Measurements from ENCODE around the gene F7.
"Not testable (repeated sequence)": the region's sequence is repeated elsewhere in the genome, so short reads cannot be mapped to it uniquely, and the experiment has no call there.

The F7 gene

DNA sequence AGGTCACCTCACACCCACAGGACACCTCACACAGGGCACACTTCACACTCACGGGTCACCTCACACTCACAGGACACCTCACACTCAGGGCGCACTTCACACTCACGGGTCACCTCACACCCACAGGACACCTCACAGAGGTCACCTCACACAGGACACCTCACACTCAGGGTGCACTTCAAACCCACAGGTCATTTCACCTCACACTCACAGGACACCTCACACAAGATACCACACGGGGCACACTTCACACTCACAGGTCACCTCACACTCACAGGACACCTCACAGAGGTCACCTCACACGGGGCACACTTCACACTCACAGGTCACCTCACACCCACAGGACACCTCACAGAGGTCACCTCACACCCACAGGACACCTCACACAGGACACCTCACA lies 6.2 kb downstream of the F7 start:
- Histone ChIP-seq H3K27me3 (replicated peaks; ENCODE audit: control insufficient read depth, insufficient read depth, low read length, poor library complexity, severe bottlenecking) (peaks cover 10% of the 10 kb centered on the region), H3K4me1 (ENCODE audit: control insufficient read depth, insufficient read depth, low read length, poor library complexity, severe bottlenecking) (peaks cover 12% of the 10 kb centered on the region)
- not testable (repeated sequence) for DNase-seq; H3K36me3 ChIP-seq (ENCODE audit: control insufficient read depth, insufficient read depth, low read length); H3K9me3 ChIP-seq (ENCODE audit: control insufficient read depth, low read length); H3K4me3 ChIP-seq (ENCODE audit: insufficient read depth, low read depth, low read length, poor library complexity, severe bottlenecking); H3K27ac ChIP-seq (ENCODE audit: insufficient read depth, low read length, poor library complexity, severe bottlenecking)

DNA sequence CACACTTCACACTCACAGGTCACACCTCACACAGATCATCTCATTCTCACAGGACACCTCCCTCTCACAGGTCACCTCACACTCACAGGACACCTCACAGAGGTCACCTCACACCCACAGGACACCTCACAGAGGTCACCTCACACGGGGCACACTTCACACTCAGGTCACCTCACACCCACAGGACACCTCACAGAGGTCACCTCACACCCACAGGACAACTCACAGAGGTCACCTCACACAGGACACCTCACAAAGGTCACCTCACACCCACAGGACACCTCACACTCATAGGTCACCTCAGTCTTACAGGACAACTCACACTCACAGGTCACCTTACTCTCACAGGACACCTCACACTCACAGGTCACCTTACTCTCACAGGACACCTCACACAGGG lies 6.9 kb downstream of the F7 start:
- H3K27ac ChIP-seq (ENCODE audit: insufficient read depth, low read length, poor library complexity, severe bottlenecking); H3K4me3 ChIP-seq (ENCODE audit: insufficient read depth, low read depth, low read length, poor library complexity, severe bottlenecking); DNase-seq; H3K9me3 ChIP-seq (ENCODE audit: control insufficient read depth, low read length); H3K36me3 ChIP-seq (ENCODE audit: control insufficient read depth, insufficient read depth, low read length): not testable (repeated sequence)
- Histone ChIP-seq H3K4me1 (ENCODE audit: control insufficient read depth, insufficient read depth, low read length, poor library complexity, severe bottlenecking) (peaks cover 12% of the 10 kb centered on the region), H3K27me3 (replicated peaks; ENCODE audit: control insufficient read depth, insufficient read depth, low read length, poor library complexity, severe bottlenecking) (peaks cover 10% of the 10 kb centered on the region)

DNA sequence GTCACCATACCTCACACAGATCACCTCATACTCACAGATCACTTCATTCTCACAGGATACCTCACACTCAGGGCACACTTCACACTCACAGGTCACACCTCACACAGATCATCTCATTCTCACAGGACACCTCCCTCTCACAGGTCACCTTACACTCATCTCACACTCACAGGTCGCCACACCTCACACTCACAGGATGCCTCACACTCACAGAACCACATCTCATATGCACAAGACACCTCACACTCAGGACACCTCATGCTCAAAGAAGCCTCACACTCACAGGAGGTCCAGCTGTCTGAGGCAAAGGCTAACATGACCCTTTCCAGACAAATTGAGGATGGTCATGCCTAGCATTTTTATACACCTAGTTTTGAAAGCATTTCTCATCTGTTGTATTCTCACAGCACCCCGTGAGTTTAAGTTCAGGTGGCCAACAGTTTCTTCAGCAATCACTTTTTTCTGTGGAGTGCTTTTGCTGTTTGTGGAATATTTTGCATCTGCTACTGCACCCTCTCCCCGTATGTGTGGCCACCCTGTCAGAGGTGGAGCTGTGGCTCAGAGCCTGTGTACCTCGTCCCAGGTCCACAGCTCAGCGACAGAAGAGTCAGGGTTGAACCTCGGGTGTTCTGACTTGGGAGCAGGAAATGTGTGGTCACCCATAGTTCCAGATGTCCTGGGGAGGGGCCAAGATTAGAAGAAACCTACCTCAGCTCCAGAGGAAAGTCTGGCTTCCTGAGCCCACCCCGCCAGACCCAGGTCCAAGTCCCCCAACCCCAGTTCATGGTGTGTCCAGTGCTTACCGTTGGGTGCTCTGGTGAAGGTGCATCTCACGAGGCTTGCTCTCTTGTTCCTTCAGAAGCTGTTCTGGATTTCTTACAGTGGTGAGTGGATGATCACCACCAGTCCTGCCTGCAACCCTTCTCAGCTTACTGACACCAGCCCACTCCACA lies 7.6 kb downstream of the F7 start:
- no peak overlapping the region for H3K4me3 ChIP-seq (ENCODE audit: insufficient read depth, low read depth, low read length, poor library complexity, severe bottlenecking)
- no peak for DNase-seq
- peaks cover 12% of the 10 kb centered on the region for H3K4me1 ChIP-seq (ENCODE audit: control insufficient read depth, insufficient read depth, low read length, poor library complexity, severe bottlenecking)
- H3K27ac ChIP-seq (ENCODE audit: insufficient read depth, low read length, poor library complexity, severe bottlenecking), result no peak overlapping the region
- no peaks in the 10 kb centered on the region for H3K9me3 ChIP-seq (ENCODE audit: control insufficient read depth, low read length)
- peaks cover 10% of the 10 kb centered on the region for H3K27me3 ChIP-seq (replicated peaks; ENCODE audit: control insufficient read depth, insufficient read depth, low read length, poor library complexity, severe bottlenecking)
- H3K36me3 ChIP-seq (ENCODE audit: control insufficient read depth, insufficient read depth, low read length), result no peaks in the 10 kb centered on the region

DNA sequence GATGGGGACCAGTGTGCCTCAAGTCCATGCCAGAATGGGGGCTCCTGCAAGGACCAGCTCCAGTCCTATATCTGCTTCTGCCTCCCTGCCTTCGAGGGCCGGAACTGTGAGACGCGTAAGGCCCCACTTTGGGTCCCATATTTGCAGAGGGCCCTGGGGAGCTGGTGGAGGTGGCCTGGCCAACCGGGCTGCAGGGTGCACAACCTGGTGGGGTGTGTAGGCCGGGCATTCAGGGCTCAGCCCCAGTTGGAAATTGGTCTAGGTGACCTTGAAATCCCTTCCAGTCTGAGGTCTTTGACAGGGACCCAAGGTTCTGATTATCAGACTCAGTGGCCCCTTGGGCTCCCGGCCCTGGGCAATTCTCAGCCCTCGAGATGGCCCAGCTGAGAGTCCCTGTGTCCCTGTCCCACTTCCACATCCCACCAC lies 8.3 kb downstream of the F7 start:
- Histone ChIP-seq H3K9me3 (ENCODE audit: control insufficient read depth, low read length) (no peaks in the 10 kb centered on the region), H3K4me1 (ENCODE audit: control insufficient read depth, insufficient read depth, low read length, poor library complexity, severe bottlenecking) (peaks cover 12% of the 10 kb centered on the region), H3K36me3 (ENCODE audit: control insufficient read depth, insufficient read depth, low read length) (no peaks in the 10 kb centered on the region), H3K4me3 (ENCODE audit: insufficient read depth, low read depth, low read length, poor library complexity, severe bottlenecking) (no peak overlapping the region), H3K27ac (ENCODE audit: insufficient read depth, low read length, poor library complexity, severe bottlenecking) (no peak overlapping the region), H3K27me3 (replicated peaks; ENCODE audit: control insufficient read depth, insufficient read depth, low read length, poor library complexity, severe bottlenecking) (peaks cover 10% of the 10 kb centered on the region)
- no peak for DNase-seq

DNA sequence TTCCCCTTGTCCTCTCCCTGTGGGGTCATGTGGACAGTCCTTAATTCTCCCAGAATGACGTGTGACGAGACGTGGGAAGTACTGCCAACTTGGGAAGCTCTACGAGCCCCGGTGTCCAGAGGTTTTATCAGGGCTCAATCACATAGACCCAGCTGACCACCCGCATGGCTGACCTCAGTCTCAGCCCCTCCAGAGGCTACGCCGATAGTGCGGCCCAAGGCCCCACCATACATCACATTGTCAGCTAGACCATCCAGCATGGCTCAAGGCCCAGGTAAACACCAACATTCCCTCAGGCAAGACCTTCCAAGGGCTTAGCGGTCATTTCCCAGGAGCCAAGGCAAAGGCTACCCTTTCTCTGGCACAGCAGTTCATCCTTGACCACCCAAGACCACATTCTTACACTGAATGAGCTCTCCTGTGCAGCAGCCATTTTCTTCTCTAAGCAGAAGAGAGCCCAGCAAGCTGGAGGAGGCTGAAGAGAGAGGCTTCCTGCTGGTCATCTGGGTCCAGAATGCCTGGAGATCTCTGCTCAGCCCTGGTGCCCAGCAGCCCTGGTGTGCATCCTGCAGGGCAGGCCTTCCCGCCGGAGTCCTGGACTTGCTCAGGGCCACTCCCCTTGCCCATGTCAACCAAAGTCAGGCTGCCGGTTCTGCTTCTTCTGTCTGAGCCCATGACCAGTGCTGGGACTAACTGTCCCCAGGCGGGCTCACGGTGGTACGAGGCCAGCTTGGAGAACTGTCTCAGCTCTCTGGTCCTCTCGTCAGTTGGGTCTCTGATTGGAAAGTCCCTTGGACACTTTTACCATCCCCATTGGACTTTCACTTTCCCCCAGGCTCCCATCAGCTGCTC lies 9.1 kb downstream of the F7 start:
- peaks cover 6% of the 10 kb centered on the region for H3K27me3 ChIP-seq (replicated peaks; ENCODE audit: control insufficient read depth, insufficient read depth, low read length, poor library complexity, severe bottlenecking)
- H3K36me3 ChIP-seq (ENCODE audit: control insufficient read depth, insufficient read depth, low read length), result no peaks in the 10 kb centered on the region
- peaks cover 8% of the 10 kb centered on the region for H3K4me1 ChIP-seq (ENCODE audit: control insufficient read depth, insufficient read depth, low read length, poor library complexity, severe bottlenecking)
- no peak overlapping the region for H3K27ac ChIP-seq (ENCODE audit: insufficient read depth, low read length, poor library complexity, severe bottlenecking)
- DNase-seq, result no peak
- H3K9me3 ChIP-seq (ENCODE audit: control insufficient read depth, low read length), result no peaks in the 10 kb centered on the region
- H3K4me3 ChIP-seq (ENCODE audit: insufficient read depth, low read depth, low read length, poor library complexity, severe bottlenecking), result no peak overlapping the region

DNA sequence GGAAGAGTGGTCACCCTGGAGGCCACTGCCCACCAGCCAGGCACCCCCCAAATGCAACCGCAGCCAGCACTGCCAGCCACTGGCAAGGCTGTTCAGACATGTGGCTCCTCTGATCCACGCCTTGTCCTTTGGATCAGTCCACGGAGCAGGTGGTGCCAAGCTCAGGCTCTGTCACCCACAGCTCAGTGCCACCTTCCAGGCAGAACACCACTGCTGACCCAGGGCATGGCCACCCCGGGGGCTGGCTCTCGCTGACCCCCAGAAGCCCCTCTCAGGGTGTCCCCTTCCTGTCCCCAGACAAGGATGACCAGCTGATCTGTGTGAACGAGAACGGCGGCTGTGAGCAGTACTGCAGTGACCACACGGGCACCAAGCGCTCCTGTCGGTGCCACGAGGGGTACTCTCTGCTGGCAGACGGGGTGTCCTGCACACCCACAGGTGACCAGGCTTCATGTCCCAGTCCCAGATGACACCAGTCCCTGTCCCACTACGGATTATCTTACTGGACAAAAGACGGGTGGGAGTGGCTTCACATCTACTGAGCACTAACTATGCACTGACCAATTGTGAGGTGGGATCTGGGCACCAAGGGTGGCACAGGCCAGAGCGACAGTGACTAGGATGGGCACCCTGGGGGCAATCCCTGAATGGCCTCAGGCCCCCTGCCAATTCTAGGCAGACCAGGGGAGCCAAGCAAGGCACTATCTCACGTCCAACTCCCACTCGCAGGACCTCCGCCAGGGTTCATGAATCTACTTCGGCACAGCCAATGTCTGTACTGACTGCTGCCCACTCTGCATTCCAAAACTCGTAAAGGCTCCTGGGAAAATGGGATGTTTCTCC lies 10.0 kb downstream of the F7 start:
- no peaks in the 10 kb centered on the region for H3K27me3 ChIP-seq (replicated peaks; ENCODE audit: control insufficient read depth, insufficient read depth, low read length, poor library complexity, severe bottlenecking)
- no peaks in the 10 kb centered on the region for H3K36me3 ChIP-seq (ENCODE audit: control insufficient read depth, insufficient read depth, low read length)

DNA sequence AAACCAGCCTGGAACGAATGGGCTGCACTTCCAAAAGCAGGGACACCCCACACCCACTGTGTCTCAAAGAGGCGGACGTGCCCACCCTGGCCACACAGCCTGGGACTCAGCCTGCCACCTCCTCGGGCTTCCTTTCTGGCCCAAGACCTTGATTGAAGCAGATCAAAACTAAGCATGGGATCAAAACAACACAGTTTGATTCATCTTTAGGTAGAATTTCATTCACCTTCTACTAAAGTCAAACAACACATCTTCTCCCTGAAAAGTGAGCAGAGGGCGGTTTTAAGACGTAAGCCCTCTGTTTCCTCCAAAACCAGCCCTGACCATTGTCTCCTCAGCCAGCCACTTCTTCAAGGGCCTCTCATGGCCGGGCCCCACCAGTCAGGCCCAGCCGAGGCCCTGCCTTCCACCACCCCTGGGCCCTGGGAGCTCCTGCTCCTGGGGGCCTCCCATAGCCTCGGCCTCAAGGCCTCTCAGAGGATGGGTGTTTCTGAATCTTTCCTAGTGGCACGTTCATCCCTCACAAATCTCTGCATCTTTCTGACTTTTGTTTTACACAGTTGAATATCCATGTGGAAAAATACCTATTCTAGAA lies 10.7 kb downstream of the F7 start:
- no peaks in the 10 kb centered on the region for H3K27me3 ChIP-seq (replicated peaks; ENCODE audit: control insufficient read depth, insufficient read depth, low read length, poor library complexity, severe bottlenecking)
- no peak for DNase-seq
- no peaks in the 10 kb centered on the region for H3K4me1 ChIP-seq (ENCODE audit: control insufficient read depth, insufficient read depth, low read length, poor library complexity, severe bottlenecking)

More for the DNA sequence above, 10.0 kb downstream of the F7 start:
- Histone ChIP-seq H3K4me1 (ENCODE audit: control insufficient read depth, insufficient read depth, low read length, poor library complexity, severe bottlenecking) (peaks cover 2% of the 10 kb centered on the region), H3K9me3 (ENCODE audit: control insufficient read depth, low read length) (no peaks in the 10 kb centered on the region), H3K27ac (ENCODE audit: insufficient read depth, low read length, poor library complexity, severe bottlenecking) (no peak overlapping the region), H3K4me3 (ENCODE audit: insufficient read depth, low read depth, low read length, poor library complexity, severe bottlenecking) (no peak overlapping the region)
- DNase-seq, result no peak

DNA sequence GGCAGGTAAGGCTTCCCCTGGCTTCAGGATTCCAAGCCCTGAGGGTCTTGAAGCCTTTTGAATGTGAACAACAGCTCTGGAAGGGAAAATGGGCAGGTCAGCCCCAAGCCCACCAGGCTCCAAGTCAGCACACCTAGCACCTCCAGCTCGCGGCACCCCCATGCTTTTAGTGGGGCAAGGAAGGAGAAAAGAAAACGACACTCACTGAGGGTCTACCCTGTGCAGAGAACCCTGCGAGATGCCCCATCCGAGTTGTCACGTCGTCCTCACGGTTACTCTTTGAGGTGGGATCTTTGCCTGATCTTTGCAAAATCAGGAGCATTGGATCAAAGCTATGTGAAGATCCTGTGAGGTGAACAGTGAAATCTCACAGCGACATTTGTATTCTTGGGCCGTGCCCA lies 11.3 kb downstream of the F7 start:
- Histone ChIP-seq H3K9me3 (ENCODE audit: control insufficient read depth, low read length) (no peaks in the 10 kb centered on the region), H3K4me1 (ENCODE audit: control insufficient read depth, insufficient read depth, low read length, poor library complexity, severe bottlenecking) (no peaks in the 10 kb centered on the region), H3K36me3 (ENCODE audit: control insufficient read depth, insufficient read depth, low read length) (no peaks in the 10 kb centered on the region), H3K27me3 (replicated peaks; ENCODE audit: control insufficient read depth, insufficient read depth, low read length, poor library complexity, severe bottlenecking) (no peaks in the 10 kb centered on the region), H3K27ac (ENCODE audit: insufficient read depth, low read length, poor library complexity, severe bottlenecking) (no peak overlapping the region), H3K4me3 (ENCODE audit: insufficient read depth, low read depth, low read length, poor library complexity, severe bottlenecking) (no peak overlapping the region)
- DNase-seq, result no peak

More for the DNA sequence above, 10.7 kb downstream of the F7 start:
- Histone ChIP-seq H3K4me3 (ENCODE audit: insufficient read depth, low read depth, low read length, poor library complexity, severe bottlenecking) (no peak overlapping the region), H3K27ac (ENCODE audit: insufficient read depth, low read length, poor library complexity, severe bottlenecking) (no peak overlapping the region), H3K9me3 (ENCODE audit: control insufficient read depth, low read length) (no peaks in the 10 kb centered on the region), H3K36me3 (ENCODE audit: control insufficient read depth, insufficient read depth, low read length) (no peaks in the 10 kb centered on the region)

DNA sequence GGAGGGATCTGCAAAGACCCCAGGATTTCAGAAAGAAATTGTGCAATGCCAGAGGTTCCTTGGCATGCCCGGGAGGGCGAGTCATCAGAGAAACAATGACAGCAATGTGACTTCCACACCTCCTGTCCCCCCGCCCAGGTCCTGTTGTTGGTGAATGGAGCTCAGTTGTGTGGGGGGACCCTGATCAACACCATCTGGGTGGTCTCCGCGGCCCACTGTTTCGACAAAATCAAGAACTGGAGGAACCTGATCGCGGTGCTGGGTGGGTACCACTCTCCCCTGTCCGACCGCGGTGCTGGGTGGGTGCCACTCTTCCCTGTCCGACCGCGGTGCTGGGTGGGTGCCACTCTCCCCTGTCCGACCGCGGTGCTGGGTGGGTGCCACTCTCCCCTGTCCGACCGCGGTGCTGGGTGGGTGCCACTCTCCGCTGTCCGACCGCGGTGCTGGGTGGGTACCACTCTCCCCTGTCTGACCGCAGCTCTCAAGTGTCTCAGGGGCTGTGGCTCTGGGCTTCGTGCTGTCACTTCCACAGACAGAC lies 11.8 kb downstream of the F7 start:
- Histone ChIP-seq H3K9me3 (ENCODE audit: control insufficient read depth, low read length) (no peaks in the 10 kb centered on the region), H3K27me3 (replicated peaks; ENCODE audit: control insufficient read depth, insufficient read depth, low read length, poor library complexity, severe bottlenecking) (no peaks in the 10 kb centered on the region), H3K4me1 (ENCODE audit: control insufficient read depth, insufficient read depth, low read length, poor library complexity, severe bottlenecking) (no peaks in the 10 kb centered on the region), H3K36me3 (ENCODE audit: control insufficient read depth, insufficient read depth, low read length) (no peaks in the 10 kb centered on the region), H3K27ac (ENCODE audit: insufficient read depth, low read length, poor library complexity, severe bottlenecking) (no peak overlapping the region), H3K4me3 (ENCODE audit: insufficient read depth, low read depth, low read length, poor library complexity, severe bottlenecking) (no peak overlapping the region)
- DNase-seq, result no peak
